Aorta (tissue), 5 donors: ENCODE measurements around the gene PCDHA8. TPM values are rescaled to one million over a fixed set of nuclear protein-coding genes. Genes with fewer than 3 reads are reported as not detected.
"Not testable (repeated sequence)": the region's sequence is repeated elsewhere in the genome, so short reads cannot be mapped to it uniquely, and the experiment has no call there.

ENCODE experiments used
- ATAC-seq: fragments of 200-7000 bp; cut with Tn5 transposase; one replicate; pipeline ENCODE4 v1.9.1; 2022; ENCODE audit warnings: moderate library complexity; ENCODE audit not compliant: low FRiP score
- DNase-seq, 2 donors: peaks; one replicate each; pipeline ENCODE4 v3.0.0-alpha.2; 2020
- H3K27ac ChIP-seq, 2 donors: one replicate each; pipeline ENCODE4 v1.5.1; 2013; ENCODE audit warnings: low read length in 2 of 2, mild to moderate bottlenecking in 2 of 2, moderate library complexity in 2 of 2, control low read depth in 1 of 2, inconsistent platforms in 1 of 2, low read depth in 1 of 2
- H3K27me3 ChIP-seq, 2 donors: one replicate each; pipeline ENCODE4 v1.6.1; 2013; ENCODE audit warnings: control low read depth in 1 of 2, low read length in 1 of 2, mild to moderate bottlenecking in 1 of 2, moderate library complexity in 1 of 2; ENCODE audit not compliant: insufficient read depth in 2 of 2, control insufficient read depth in 1 of 2
- H3K36me3 ChIP-seq, 2 donors: one replicate each; pipeline ENCODE4 v1.6.1; 2013; ENCODE audit warnings: control low read depth in 1 of 2, low read length in 1 of 2, mild to moderate bottlenecking in 1 of 2; ENCODE audit not compliant: insufficient read depth in 2 of 2, control insufficient read depth in 1 of 2
- H3K4me1 ChIP-seq, 2 donors: one replicate each; pipeline ENCODE4 v1.6.1; 2013; ENCODE audit warnings: low read length in 2 of 2, control low read depth in 1 of 2, mild to moderate bottlenecking in 1 of 2, moderate library complexity in 1 of 2; ENCODE audit not compliant: insufficient read depth in 2 of 2, control insufficient read depth in 1 of 2
- H3K4me3 ChIP-seq, 2 donors: one replicate each; pipeline ENCODE4 v1.5.1; 2013; ENCODE audit warnings: low read length in 2 of 2, control low read depth in 1 of 2, mild to moderate bottlenecking in 1 of 2
- H3K9me3 ChIP-seq: one replicate; pipeline ENCODE4 v1.6.1; 2013; ENCODE audit warnings: mild to moderate bottlenecking, low read length; ENCODE audit not compliant: control insufficient read depth
- WGBS, 2 donors: extraction: QIAGEN DNeasy Blood & Tissue Kit; methylation state at CpG; one replicate each; pipeline ENCODE4 v1.1.7; 2013; 5-methylcytosine and 5-hydroxymethylcytosine counted together
- intact Hi-C, 2 donors: fragments of 100-400 bp; cut with DNase I; formaldehyde crosslinking; loops; one replicate each; pipeline versions ENCODE4 v1.14.2 to v1.15.0; 2022
- polyA plus RNA-seq, 2 donors: library from polyadenylated mRNA; stranded (reverse); fragments of 200-250 nt; gene quantifications; one replicate each; pipeline ENCODE4 v1.2.3, GENCODE V29; 2013
- total RNA-seq, 2 donors: library from RNA; stranded (reverse); fragmentation: NEBNext Ultra II Directional; extraction: Animal tissue kit (Norgen Biotek cat#: 25700); gene quantifications; one replicate each; pipeline ENCODE4 v1.2.1, GENCODE V29; 2021
- donor health status: healthy with polysubstance abuse.
- donor health status: Bipolar disorder and iron deficiency.
- donor health status: DM: no; HTN: no; CAD: no.
- donor health status: DM: no; HTN: no; CAD: no.
- donor health status: DM: yes; HTN: yes; CAD: no.

Gene PCDHA8
- total and polyA plus RNA-seq, 4 donors = 0.16 to 0.36 TPM; not detected in 2

- H3K4me1 ChIP-seq, H3K27ac ChIP-seq, ATAC-seq, H3K27me3 ChIP-seq, H3K4me3 ChIP-seq, H3K36me3 ChIP-seq: not testable (repeated sequence)
- intact Hi-C loops = loop anchor here in 1 of 2 donors (10.0 kb wide), 1 partner anchor 242 kb away; no protein-coding TSS in a partner anchor
- WGBS, 2 donors = 34 to 35% methylated on average over 45 of the region's 45 CpGs
- peaks cover 13% of the 10 kb centered on the region for H3K9me3 ChIP-seq
- peak in 1 of 2 donors; percentile 69 for DNase-seq
Measured at GRCh38 chr5:140802381-140802780, 38.6 kb upstream of the PCDHA8 start.

DNA sequence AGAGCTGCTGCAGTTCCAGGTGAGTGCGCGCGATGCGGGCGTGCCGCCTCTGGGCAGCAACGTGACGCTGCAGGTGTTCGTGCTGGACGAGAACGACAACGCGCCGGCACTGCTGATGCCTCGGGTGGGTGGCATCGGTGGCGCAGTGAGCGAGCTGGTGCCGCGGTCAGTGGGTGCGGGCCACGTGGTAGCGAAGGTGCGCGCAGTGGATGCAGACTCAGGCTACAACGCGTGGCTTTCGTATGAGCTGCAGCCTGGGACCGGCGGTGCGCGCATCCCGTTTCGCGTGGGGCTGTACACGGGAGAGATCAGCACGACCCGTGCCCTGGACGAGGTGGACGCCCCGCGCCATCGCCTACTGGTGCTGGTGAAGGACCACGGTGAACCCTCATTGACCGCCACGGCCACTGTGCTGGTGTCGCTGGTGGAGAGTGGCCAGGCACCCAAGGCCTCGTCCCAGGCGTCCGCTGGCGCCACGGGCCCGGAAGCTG is 38.2 kb upstream of the PCDHA8 start:
- peaks cover 16% of the 10 kb centered on the region for H3K9me3 ChIP-seq
- intact Hi-C loops = loop anchor here in 1 of 2 donors (10.0 kb wide), 1 partner anchor 242 kb away; no protein-coding TSS in a partner anchor
- no peaks in the 10 kb centered on the region for H3K4me1 ChIP-seq
- no peaks in the 10 kb centered on the region for H3K27me3 ChIP-seq
- no peaks in the 10 kb centered on the region for H3K36me3 ChIP-seq
- DNase-seq (peak in 1 of 2 donors; percentile 76), ATAC-seq (peak; percentile 11)
- no peak overlapping the region for H3K4me3 ChIP-seq
- H3K27ac ChIP-seq = no peak overlapping the region
- WGBS, 2 donors = 34 to 40% methylated on average over 50 to 53 of the region's 53 CpGs

GRCh38 chr5:140806834-140807775 is 33.9 kb upstream of the PCDHA8 start, which contains the start of gene PCDHA4:
Gene PCDHA4 (plus strand): TSS chr5:140807068.
- intact Hi-C loops = loop anchor here (2.0 to 10.0 kb wide), 2 partner anchors 234 to 238 kb away; no protein-coding TSS in a partner anchor
- H3K9me3 ChIP-seq = peaks cover 23% of the 10 kb centered on the region

GRCh38 chr5:140808241-140808888 is 32.6 kb upstream of the PCDHA8 start:
- not testable (repeated sequence) for ATAC-seq, H3K4me3 ChIP-seq, H3K27me3 ChIP-seq, H3K36me3 ChIP-seq, H3K4me1 ChIP-seq, H3K27ac ChIP-seq
- DNase-seq = peak in 1 of 2 donors; percentile 38
- intact Hi-C loops = loop anchor here in 1 of 2 donors (10.0 kb wide), 1 partner anchor 236 kb away; no protein-coding TSS in a partner anchor
- H3K9me3 ChIP-seq = peaks cover 15% of the 10 kb centered on the region
- WGBS, 2 donors = 50 to 51% methylated on average over 62 of the region's 62 CpGs

More at GRCh38 chr5:140806834-140807775, 33.9 kb upstream of the PCDHA8 start, which contains the start of gene PCDHA4:
- DNase-seq (peak in 1 of 2 donors; percentile 77), ATAC-seq (no peak)
- no peaks in the 10 kb centered on the region for H3K36me3 ChIP-seq
- 12 to 17% methylated on average over 33 to 39 of the region's 47 CpGs for WGBS, 2 donors
- H3K27ac ChIP-seq = no peak within 1 kb of the TSS
- no peaks in the 10 kb centered on the region for H3K27me3 ChIP-seq
- H3K4me3 ChIP-seq = peak within 1 kb of the TSS in 1 of 2 donors; percentile 17
- H3K4me1 ChIP-seq = no peaks in the 10 kb centered on the region

GRCh38 chr5:140808889-140809291 is 32.1 kb upstream of the PCDHA8 start:
- peaks cover 15% of the 10 kb centered on the region for H3K9me3 ChIP-seq
- H3K27me3 ChIP-seq = no peaks in the 10 kb centered on the region
- H3K36me3 ChIP-seq = no peaks in the 10 kb centered on the region
- no peak overlapping the region for H3K27ac ChIP-seq
- WGBS, 2 donors = 58 to 62% methylated on average over 42 to 43 of the region's 43 CpGs
- ATAC-seq = peak; percentile 22
- DNase-seq = peak in 1 of 2 donors; percentile 71
- H3K4me3 ChIP-seq = no peak overlapping the region
- intact Hi-C loops = loop anchor here in 1 of 2 donors (10.0 kb wide), 1 partner anchor 236 kb away; no protein-coding TSS in a partner anchor
- no peaks in the 10 kb centered on the region for H3K4me1 ChIP-seq

- no peaks in the 10 kb centered on the region for H3K27me3 ChIP-seq
- peak within 1 kb of the TSS in 1 of 2 donors; percentile 17 for H3K4me3 ChIP-seq
- no peak for ATAC-seq
- WGBS, 2 donors = 21 to 23% methylated on average over 39 of the region's 39 CpGs
- no peaks in the 10 kb centered on the region for H3K36me3 ChIP-seq
- DNase-seq = peak in 1 of 2 donors; percentile 70
- peaks cover 14% of the 10 kb centered on the region for H3K9me3 ChIP-seq
- H3K27ac ChIP-seq = no peak within 1 kb of the TSS
- intact Hi-C loops = no loop called here
- H3K4me1 ChIP-seq = no peaks in the 10 kb centered on the region
Measured at GRCh38 chr5:140821375-140822280, 19.4 kb upstream of the PCDHA8 start, which contains the start of gene PCDHA5. Gene PCDHA5 (plus strand): TSS chr5:140821613.

DNA sequence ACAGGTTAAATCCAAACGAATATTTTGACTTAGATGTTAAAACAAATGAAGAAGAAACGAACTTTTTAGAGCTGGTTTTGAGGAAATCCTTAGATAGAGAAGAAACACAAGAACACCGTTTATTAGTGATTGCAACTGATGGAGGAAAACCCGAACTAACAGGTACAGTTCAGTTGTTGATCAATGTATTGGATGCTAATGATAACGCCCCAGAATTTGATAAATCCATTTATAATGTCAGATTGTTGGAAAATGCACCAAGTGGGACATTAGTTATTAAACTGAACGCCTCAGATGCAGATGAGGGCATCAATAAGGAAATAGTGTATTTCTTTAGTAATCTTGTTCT is 18.7 kb upstream of the PCDHA8 start:
- Histone ChIP-seq H3K27me3 (no peaks in the 10 kb centered on the region), H3K4me3 (no peak overlapping the region), H3K4me1 (no peaks in the 10 kb centered on the region), H3K27ac (no peak overlapping the region), H3K36me3 (no peaks in the 10 kb centered on the region), H3K9me3 (peaks cover 14% of the 10 kb centered on the region)
- WGBS, 2 donors = 23% methylated on average over 6 of the region's 6 CpGs
- intact Hi-C loops = no loop called here
- ATAC-seq (no peak), DNase-seq (no peak)
